Naive B cell (primary cell): ENCODE measurements around the gene MEDAG. TPM values are rescaled to one million over a fixed set of nuclear protein-coding genes. Genes with fewer than 3 reads are reported as not detected.

Source experiments
- ATAC-seq, 2 donors: fragments of 150-1000 bp; cut with Tn5 transposase; 2 replicates each; pipeline ENCODE4 v1.10.0; 2021; ENCODE audit warnings: low read depth in 2 of 2, mild to moderate bottlenecking in 2 of 2, moderate library complexity in 2 of 2
- DNase-seq: peaks from one replicate; pipeline ENCODE4 v3.0.0; 2022
- H3K27ac Mint-ChIP-seq, 6 donors: one replicate each; pipeline ENCODE4 v1.8.0; 2020 to 2022; ENCODE audit warnings: mild to moderate bottlenecking in 6 of 6, mixed read lengths in 6 of 6, moderate library complexity in 5 of 6, inconsistent platforms in 2 of 6
- H3K27me3 Mint-ChIP-seq, 3 donors: one replicate each; pipeline ENCODE4 v1.8.0; 2021 to 2022; ENCODE audit warnings: mixed read lengths in 3 of 3, mild to moderate bottlenecking in 1 of 3
- H3K36me3 Mint-ChIP-seq, 2 donors: one replicate each; pipeline ENCODE4 v1.8.0; 2020 to 2022; ENCODE audit warnings: mixed read lengths in 2 of 2, inconsistent platforms in 1 of 2, mild to moderate bottlenecking in 1 of 2
- H3K4me1 Mint-ChIP-seq, 3 donors: one replicate each; pipeline ENCODE4 v1.8.0; 2020 to 2022; ENCODE audit warnings: mixed read lengths in 3 of 3, inconsistent platforms in 1 of 3, mild to moderate bottlenecking in 1 of 3, moderate library complexity in 1 of 3
- H3K4me3 Mint-ChIP-seq, 8 donors: one replicate each; pipeline ENCODE4 v1.8.0; 2020 to 2022; ENCODE audit warnings: mild to moderate bottlenecking in 8 of 8, mixed read lengths in 8 of 8, moderate library complexity in 8 of 8, inconsistent platforms in 2 of 8
- H3K9me3 Mint-ChIP-seq, 7 donors: one replicate each; pipeline ENCODE4 v1.8.0; 2020 to 2022; ENCODE audit warnings: mixed read lengths in 7 of 7, mild to moderate bottlenecking in 5 of 7, inconsistent platforms in 2 of 7, moderate library complexity in 1 of 7
- polyA plus RNA-seq, 6 donors: library from polyadenylated mRNA; unstranded; fragments of 300-500 nt; fragmentation: Illumina TruSeq; gene quantifications; one replicate each; pipeline ENCODE4 v1.2.3, GENCODE V29; 2021; ENCODE audit warnings: low read depth in 6 of 6

MEDAG gene
- polyA plus RNA-seq, 6 donors from 2014 or later = 0.13 TPM; not detected in 5

DNA sequence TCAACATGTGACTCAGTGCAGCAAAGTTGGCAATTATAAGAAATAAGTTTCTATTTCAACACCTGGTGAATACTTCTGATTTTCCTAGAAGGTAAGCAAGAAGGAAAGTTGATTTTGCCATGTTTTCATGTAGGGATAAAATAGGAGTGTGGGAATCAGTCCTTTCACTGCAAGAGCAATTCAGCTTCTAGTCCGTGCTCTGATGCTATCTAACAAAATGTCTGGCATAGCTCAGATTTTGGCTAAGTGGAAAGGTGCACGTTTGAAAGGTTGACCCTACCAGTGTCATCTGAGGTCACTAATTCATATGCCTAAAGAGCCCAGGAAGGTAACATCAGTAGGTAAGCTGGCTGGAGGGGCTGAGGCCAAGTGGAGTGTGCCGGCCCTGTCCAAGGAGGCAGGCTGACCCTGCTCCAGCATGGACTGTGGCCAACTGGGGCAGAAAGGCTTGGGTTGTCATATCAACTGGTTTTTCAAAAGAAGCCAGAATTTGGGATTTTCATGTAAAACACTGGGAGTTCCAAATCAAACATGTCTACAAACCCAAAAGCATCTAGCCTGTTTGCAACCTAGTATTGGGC is 38.9 kb upstream of the MEDAG start:
- Mint-ChIP-seq H3K4me3 (no peak overlapping the region), H3K9me3 (no peaks in the 10 kb centered on the region), H3K36me3 (no peaks in the 10 kb centered on the region), H3K4me1 (peaks cover 5 to 11% (median 8%) of the 10 kb centered on the region in 3 donors), H3K27ac (no peak overlapping the region), H3K27me3 (peaks cover 5 to 38% (median 36%) of the 10 kb centered on the region in 3 donors)
- DNase-seq (no peak), ATAC-seq (no peak)

DNA sequence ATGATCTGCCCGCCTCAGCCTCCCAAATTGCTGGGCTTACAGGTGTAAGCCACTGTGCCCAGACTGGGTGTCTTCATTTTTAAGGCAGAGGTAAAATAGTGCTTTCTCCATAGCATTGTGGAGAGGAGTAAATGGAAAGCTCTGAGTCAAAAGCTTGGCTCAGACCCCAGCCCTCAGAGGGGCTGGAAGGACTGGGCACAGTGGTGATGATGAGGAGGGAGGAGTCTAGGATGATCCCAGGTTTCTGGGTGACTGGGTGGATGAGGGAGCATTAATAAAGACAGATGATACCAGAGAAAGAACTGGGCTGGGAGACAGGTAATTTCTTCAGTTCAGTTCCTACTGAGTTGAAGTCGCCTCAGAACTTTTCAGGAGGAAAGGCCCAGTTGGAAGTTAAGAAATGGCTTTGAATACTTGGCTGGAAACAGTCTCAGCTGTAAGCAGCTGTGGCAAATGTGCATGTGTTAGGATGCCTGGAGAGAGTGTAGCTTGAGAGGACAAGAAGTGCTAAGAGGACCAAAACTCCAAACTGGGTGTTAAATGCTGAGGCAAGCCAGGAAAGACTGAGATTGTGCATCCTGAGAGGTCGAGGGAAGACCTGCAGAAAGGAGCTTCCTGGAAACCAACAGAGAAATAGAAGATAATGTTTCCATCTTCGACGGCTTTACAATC is 37.1 kb upstream of the MEDAG start:
- DNase-seq = no peak
- peaks cover 5 to 32% (median 31%) of the 10 kb centered on the region in 3 donors for H3K27me3 Mint-ChIP-seq
- H3K4me1 Mint-ChIP-seq = peaks cover 5 to 22% (median 11%) of the 10 kb centered on the region in 3 donors
- peak overlapping the region in 1 of 6 donors; percentile 10 for H3K27ac Mint-ChIP-seq
- no peaks in the 10 kb centered on the region for H3K36me3 Mint-ChIP-seq
- no peak overlapping the region for H3K4me3 Mint-ChIP-seq
- ATAC-seq = no peak
- no peaks in the 10 kb centered on the region for H3K9me3 Mint-ChIP-seq

DNA sequence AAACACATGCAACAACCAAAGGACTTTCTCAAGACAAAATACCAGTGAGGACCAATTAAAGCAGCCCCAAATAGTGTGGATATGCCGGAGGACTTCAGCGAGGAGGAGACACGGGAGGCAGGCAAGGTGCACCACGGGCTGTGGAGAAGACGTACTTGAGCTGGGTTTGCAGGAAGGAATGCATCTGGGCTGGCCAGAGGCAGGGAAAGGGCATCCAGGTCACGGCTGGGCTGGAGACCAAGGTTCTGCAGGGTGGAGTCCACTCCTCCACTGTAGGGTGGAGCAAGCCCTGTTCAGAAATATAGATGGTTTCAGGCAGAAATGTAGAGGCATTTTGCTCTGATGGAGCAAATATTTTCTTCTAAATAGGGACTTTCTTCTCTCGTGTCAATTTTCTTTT is 36.6 kb upstream of the MEDAG start:
- Mint-ChIP-seq H3K4me1 (peaks cover 5 to 22% (median 11%) of the 10 kb centered on the region in 3 donors), H3K27ac (no peak overlapping the region), H3K4me3 (no peak overlapping the region), H3K27me3 (peaks cover 5 to 30% (median 28%) of the 10 kb centered on the region in 3 donors), H3K9me3 (no peaks in the 10 kb centered on the region), H3K36me3 (no peaks in the 10 kb centered on the region)
- no peak for ATAC-seq
- no peak for DNase-seq

DNA sequence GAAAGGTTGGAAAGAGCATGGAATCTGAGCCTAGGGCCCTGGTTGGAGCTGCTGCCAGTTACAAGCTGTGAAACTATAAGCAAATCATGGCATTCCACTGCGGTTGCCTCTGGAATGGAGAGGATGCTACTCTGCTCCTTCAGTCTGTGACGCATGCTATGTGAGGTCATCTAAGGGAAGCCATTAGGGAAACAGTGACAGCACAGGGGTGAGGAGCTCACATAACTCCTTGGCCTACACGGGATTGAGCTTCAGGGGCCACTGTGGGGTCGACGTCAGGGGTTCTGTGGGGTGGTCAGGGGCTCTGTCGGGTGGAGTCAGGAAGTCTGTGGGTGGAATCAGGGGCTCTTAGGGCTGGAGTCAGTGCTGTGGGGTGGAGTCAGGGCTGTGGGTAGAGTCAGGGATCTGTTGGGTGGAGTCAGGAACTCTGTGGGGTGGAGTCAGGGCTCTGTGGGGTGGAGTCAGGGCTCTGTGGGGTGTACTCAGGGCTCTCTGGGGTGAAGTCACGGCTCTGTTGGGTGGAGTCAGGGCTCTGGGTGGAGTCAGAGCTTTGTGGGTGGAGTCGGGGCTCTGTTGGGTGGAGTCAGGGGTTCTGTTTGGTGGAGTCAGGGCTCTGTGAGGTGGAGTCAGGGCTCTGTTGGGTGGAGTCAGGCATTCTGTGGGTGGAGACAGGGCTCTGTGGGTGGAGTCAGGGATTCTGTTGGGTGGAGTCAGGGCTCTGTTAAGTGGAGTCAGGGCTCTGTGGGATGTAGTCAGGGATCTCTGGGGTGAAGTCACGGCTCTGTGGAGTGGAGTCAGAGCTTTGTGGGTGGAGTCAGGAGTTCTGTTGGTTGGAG is 35.8 kb upstream of the MEDAG start:
- DNase-seq = no peak
- H3K4me1 Mint-ChIP-seq = peaks cover 4 to 21% (median 10%) of the 10 kb centered on the region in 3 donors

DNA sequence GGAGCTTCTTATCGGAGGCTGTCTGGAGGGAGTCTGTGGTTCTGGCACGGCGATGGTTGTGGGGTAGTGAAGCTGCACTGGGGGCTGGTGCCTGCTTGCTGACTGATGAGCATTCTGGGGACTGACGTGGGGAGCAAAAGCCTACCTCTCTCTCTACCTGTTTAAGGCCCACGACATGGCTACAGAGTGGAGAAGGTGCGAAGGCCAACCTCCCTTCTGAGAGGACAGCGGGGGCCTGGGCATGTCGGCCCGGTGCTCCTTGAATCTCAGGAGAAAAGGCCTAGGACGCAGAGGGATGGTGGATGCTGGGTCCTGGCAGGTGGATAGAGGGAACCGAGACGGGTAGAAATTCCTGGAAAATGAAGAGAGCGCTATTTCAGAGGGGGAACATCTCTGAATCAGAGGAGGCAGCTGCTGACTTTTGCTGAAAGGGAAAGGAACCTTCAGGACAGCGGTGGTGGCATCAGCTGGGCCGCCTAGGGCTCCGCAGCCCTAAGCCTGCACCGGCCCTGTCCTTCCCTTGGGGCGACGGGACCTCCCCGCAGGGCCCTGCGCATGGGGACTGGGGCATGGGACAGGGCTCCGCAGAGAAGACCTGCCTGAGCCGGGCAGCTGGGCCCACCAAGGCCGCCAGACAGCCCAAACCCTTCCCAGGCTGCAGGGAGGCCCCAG is 35.0 kb upstream of the MEDAG start:
- ATAC-seq = no peak
- Mint-ChIP-seq H3K9me3 (no peaks in the 10 kb centered on the region), H3K4me3 (no peak overlapping the region), H3K27me3 (peaks cover 0 to 28% (median 24%) of the 10 kb centered on the region in 3 donors), H3K27ac (no peak overlapping the region), H3K36me3 (no peaks in the 10 kb centered on the region), H3K4me1 (peaks cover 0 to 17% (median 5%) of the 10 kb centered on the region in 3 donors)
- no peak for DNase-seq

More for the DNA sequence above, 35.8 kb upstream of the MEDAG start:
- Mint-ChIP-seq H3K36me3 (no peaks in the 10 kb centered on the region), H3K27me3 (peaks cover 4 to 28% (median 27%) of the 10 kb centered on the region in 3 donors), H3K27ac (peak overlapping the region in 1 of 6 donors; percentile 84), H3K4me3 (no peak overlapping the region), H3K9me3 (no peaks in the 10 kb centered on the region)
- peak in 1 of 2 donors; percentile 40 for ATAC-seq

DNA sequence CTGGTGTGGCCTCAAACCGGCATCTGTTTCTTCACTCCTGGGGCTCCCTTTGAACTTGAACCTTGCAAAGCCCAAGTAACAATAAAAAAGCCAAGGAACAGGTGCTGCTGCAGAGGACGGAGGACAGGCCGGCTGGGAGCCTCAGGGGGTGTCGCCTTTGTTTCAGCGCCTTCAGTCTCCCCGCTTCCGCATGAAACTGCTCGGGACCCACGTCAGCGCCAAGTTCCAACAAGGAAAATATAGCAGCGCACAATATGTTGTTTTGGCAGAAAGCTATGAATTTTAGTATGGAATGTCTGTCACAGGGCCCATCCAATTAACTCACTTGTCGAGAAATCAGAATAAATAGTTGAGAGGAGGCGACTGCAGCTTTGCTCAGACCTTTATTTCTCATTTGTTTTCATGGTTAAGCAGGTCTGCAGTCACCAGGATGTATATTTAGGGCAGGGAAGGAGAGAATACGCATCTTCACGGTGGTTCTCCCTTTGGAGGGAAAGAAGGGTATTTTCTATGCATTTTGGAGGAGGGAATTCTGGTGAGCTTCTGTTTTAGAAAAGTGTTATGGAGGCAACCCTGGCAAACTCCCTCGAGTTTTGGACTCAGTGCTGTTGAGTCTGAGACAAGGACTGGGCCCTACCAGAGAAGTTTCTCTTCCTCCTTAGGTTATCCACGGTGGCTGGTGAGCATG is 34.3 kb upstream of the MEDAG start:
- Mint-ChIP-seq H3K27me3 (peaks cover 0 to 28% (median 24%) of the 10 kb centered on the region in 3 donors), H3K9me3 (no peaks in the 10 kb centered on the region), H3K36me3 (no peaks in the 10 kb centered on the region), H3K4me1 (peaks cover 0 to 17% (median 5%) of the 10 kb centered on the region in 3 donors), H3K4me3 (no peak overlapping the region), H3K27ac (peak overlapping the region in 1 of 6 donors; percentile 63)
- DNase-seq (no peak), ATAC-seq (no peak)

DNA sequence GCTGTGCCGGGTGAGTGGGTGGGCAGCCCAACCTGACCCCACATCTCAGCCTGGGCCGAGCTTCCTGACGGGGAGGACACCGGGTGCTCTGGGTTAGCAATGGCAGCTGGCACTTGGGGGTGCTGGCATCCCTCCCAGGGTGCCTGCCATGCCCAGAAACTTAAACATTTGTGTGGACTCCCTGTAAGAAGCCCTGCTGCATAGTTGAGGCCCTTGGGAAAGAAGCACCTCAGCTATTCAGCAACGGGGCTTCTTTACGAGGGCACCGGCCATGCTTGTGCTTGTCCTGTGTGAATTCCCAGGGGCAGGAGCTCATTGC is 33.8 kb upstream of the MEDAG start:
- Mint-ChIP-seq H3K27ac (peak overlapping the region in 2 of 6 donors; percentile 63), H3K36me3 (no peaks in the 10 kb centered on the region), H3K4me3 (no peak overlapping the region), H3K9me3 (no peaks in the 10 kb centered on the region), H3K4me1 (peaks cover 0 to 17% (median 5%) of the 10 kb centered on the region in 3 donors), H3K27me3 (peaks cover 0 to 28% (median 24%) of the 10 kb centered on the region in 3 donors)
- no peak for ATAC-seq
- DNase-seq = no peak

DNA sequence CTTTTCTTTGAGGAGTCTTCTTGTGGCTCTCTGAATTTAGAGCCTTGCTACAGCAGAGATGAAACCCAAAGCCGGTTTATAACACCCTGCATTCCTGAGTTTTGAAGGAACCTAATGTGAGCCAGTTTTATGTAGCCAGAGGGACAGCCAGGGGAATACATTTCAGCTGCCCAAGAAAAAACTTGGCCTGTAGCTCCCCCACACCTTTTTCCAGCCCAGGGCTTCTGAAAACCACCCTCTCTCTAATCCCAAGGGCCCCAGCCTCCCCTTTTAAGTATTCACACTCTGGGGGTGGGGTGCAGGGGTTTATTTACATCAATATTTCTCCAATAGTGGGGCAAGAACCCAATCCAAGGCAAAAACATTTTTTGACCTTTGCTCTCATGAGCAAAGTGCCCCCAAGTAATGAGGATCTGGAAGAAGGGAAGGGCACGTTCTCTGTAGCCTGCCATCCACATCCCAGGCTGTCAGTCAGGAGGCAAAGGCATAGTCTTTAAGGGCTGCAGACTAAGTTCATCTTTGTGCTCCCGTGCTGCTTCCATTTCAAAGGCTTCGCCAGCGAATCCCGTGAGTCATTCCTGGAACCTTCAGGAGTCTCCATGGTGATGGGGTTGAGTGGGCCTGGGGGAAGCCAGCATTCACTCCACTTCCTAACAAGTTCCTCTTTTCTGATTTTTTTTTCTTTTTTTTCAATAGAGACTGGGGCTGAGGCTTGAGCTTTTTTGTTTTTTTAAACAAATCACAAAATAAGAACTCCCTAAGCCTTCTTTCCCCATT is 33.2 kb upstream of the MEDAG start:
- DNase-seq = no peak
- ATAC-seq = no peak
- peaks cover 0 to 17% (median 5%) of the 10 kb centered on the region in 3 donors for H3K4me1 Mint-ChIP-seq
- H3K27ac Mint-ChIP-seq = peak overlapping the region in 3 of 6 donors; percentile 44 to 57 (median 52)
- H3K36me3 Mint-ChIP-seq = no peaks in the 10 kb centered on the region
- H3K4me3 Mint-ChIP-seq = peak overlapping the region in 1 of 8 donors; percentile 51
- H3K9me3 Mint-ChIP-seq = no peaks in the 10 kb centered on the region
- H3K27me3 Mint-ChIP-seq = peaks cover 0 to 28% (median 24%) of the 10 kb centered on the region in 3 donors

DNA sequence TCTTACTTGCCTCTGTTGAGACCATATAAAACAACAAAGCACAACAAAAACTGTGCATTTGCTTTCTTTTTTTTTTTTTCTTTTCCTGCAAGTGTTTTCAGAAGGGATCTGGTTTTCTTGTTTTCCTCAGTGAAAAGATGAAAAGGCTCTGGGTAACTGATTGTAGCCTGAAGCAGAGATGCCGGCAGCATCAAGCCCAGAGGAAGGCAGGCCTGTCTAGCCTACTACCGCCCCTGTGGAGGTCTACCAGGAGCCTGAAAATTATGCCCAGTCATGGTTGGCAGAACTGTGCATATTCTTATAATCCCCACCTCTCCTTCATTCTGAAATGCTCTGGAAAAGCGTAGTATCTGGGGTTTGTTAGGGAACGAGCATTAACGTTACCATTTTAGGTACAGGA is 32.6 kb upstream of the MEDAG start:
- Mint-ChIP-seq H3K27me3 (peaks cover 0 to 28% (median 23%) of the 10 kb centered on the region in 3 donors), H3K4me3 (no peak overlapping the region)
- DNase-seq = no peak

DNA sequence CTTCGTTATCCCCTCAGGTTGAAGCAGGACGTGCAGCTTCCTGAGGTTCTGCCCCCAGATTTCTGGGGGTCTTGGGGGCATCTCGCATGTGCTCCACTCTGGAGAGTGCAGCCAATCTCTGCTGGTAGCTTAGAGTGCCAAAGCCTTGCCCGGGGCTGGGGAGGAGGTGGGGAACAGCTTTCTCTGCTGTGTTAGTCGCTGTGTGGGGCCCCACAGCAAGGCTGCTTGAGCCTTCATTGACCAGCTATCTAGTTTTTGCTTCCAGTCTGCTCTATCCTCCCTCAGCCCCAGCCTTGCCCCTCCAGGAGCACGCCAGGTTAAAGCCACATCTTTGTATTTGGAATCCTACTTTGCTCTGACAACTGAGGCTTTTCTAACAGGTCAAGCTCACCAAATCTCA is 32.0 kb upstream of the MEDAG start:
- Mint-ChIP-seq H3K9me3 (no peaks in the 10 kb centered on the region), H3K4me1 (peaks cover 0 to 17% (median 5%) of the 10 kb centered on the region in 3 donors), H3K27me3 (peaks cover 0 to 23% (median 17%) of the 10 kb centered on the region in 3 donors), H3K27ac (no peak overlapping the region), H3K4me3 (no peak overlapping the region), H3K36me3 (no peaks in the 10 kb centered on the region)
- DNase-seq (no peak), ATAC-seq (no peak)

More for the DNA sequence above, 32.6 kb upstream of the MEDAG start:
- Mint-ChIP-seq H3K9me3 (no peaks in the 10 kb centered on the region), H3K27ac (peak overlapping the region in 1 of 6 donors; percentile 70), H3K4me1 (peaks cover 0 to 17% (median 5%) of the 10 kb centered on the region in 3 donors), H3K36me3 (no peaks in the 10 kb centered on the region)
- no peak for ATAC-seq

DNA sequence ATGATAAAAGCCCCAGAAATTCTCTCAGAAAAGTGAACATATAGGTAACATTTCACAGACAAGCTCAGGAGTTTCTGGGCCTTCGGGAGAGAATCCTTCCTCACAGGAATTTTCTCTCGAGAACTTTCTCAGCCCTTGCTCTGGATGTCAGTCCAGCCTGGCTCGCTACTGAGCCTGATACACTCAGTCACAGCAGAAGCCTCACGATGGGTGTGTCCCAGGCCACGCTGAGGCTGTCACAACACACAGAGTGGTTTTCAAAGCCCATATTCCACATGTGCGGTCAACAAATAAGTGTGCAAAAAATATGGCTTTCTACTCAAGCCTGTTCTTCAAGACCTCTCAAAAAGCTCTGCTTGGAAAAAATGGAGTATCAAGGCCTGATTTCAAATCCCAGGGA is 31.5 kb upstream of the MEDAG start:
- ATAC-seq = no peak
- H3K27me3 Mint-ChIP-seq = peaks cover 3 to 22% (median 15%) of the 10 kb centered on the region in 3 donors
- peak overlapping the region in 1 of 8 donors; percentile 25 for H3K4me3 Mint-ChIP-seq
- no peak overlapping the region for H3K27ac Mint-ChIP-seq
- H3K4me1 Mint-ChIP-seq = peaks cover 0 to 17% (median 5%) of the 10 kb centered on the region in 3 donors
- DNase-seq = no peak
- no peaks in the 10 kb centered on the region for H3K9me3 Mint-ChIP-seq
- H3K36me3 Mint-ChIP-seq = no peaks in the 10 kb centered on the region

DNA sequence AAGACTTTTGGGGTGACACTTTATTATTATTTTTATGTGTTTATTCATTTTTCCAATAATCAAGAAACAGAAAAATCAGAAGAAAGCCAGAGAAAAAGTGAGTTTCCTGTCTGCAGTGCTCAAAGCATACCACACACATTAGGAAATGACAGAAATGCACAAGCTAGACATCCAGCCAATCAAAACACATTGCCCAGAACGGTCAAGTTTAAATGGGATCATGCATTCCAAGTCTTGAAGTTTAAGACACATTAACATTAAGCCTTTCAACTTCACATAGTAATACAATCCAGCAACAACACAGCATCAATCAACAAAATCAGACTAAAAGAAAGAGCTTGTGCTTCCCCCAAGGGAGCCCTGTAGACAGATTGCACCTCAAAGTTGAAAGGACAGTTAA is 28.7 kb upstream of the MEDAG start:
- Mint-ChIP-seq H3K4me1 (peaks cover 0 to 12% (median 0%) of the 10 kb centered on the region in 3 donors), H3K27ac (no peak overlapping the region), H3K4me3 (no peak overlapping the region), H3K9me3 (no peaks in the 10 kb centered on the region), H3K36me3 (no peaks in the 10 kb centered on the region), H3K27me3 (peaks cover 8 to 37% (median 16%) of the 10 kb centered on the region in 3 donors)
- no peak for ATAC-seq
- no peak for DNase-seq
